GM19023 (cell line): Measurements from ENCODE around the gene PKDREJ.
"Not testable (repeated sequence)": the region's sequence is repeated elsewhere in the genome, so short reads cannot be mapped to it uniquely, and the experiment has no call there.

Experiments
- ATAC-seq: cut with Tn5 transposase; IDR thresholded peaks from one replicate; pipeline ENCODE4 v1.9.1; 2021; ENCODE audit warnings: mild to moderate bottlenecking, moderate library complexity; ENCODE audit not compliant: unreplicated experiment

Gene PKDREJ

DNA sequence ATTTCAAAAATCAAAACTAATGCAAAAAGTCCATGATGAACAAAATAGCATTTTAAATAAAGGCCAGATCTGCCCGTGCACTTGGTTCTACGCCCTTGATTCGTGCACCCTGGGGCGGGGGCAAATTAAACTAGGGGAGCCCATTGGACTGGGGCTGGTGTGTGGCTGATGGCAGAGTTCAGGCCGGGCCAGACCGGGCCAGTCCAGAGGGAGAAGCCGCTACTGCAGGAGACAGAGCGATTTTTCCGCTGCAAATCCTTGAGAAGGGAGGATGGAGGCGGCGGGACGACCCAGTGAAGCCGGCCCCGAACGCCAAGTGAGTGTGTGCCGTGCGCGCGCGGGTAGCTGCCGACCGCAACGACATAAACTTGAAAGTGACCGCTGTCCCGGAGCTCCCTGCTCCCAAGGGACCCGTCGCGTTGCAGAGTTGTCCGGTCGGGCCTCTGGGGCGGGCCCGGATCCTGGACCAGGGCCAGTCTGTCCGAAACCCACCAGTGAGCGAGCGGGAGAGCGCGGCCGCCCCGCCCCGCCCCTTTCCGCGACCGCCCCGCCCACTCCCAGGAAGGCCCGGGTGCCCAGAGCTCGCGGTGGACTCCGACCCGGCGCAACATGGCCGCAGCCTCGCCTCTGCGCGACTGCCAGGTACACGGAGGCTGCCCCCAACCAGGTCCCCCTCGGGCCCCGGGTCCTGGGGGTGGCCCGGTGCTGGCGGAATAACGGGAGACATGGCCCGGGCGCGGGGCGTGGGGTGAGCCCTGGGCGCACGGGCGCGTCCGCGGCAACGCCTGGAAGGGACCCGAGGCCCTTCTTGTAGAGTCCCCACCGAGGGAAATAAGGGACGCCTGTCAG is 4.5 kb upstream of the PKDREJ start, which contains the start of gene TTC38:
Gene TTC38, plus strand, starts transcription at position 578 of the 849 bp plus-strand sequence. Its CDS starts 32 bp downstream, at position 610.
- peak; percentile 86 for ATAC-seq

DNA sequence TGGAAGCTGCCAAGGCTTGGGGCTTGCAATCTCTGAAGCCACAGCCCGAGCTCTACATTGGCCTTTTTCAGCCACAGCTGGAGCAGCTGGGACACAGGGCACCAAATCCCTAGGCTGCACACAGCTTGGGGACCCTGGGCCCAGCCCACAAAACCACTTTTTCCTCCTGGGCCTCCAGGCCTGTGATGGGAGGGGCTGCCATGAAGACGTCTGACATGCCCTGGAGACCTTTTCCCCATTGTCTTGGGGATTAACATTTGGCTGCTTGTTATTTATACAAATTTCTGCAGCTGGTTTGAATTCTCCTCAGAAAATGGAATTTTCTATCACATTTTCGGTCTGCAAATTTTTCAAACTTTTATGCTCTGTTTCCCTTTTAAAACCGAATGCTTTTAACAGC is 2.5 kb upstream of the PKDREJ start:
- ATAC-seq, result not testable (repeated sequence)

DNA sequence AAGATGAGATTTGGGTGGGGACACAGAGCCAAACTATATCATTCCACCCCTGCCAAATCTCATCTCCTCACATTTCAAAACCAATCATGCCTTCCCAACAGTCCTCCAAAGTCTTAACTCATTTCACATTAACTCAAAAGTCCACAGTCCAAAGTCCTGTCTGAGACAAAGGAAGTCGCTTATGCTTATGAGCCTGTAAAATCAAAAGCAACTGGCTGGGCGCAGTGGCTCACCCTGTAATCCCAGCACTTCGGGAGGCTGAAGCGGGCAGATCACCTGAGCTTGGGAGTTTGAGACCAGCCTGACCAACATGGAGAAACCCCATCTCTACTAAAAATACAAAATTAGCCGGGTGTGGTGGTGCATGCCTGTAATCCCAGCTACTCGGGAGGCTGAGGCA is 1.4 kb upstream of the PKDREJ start:
- not testable (repeated sequence) for ATAC-seq

DNA sequence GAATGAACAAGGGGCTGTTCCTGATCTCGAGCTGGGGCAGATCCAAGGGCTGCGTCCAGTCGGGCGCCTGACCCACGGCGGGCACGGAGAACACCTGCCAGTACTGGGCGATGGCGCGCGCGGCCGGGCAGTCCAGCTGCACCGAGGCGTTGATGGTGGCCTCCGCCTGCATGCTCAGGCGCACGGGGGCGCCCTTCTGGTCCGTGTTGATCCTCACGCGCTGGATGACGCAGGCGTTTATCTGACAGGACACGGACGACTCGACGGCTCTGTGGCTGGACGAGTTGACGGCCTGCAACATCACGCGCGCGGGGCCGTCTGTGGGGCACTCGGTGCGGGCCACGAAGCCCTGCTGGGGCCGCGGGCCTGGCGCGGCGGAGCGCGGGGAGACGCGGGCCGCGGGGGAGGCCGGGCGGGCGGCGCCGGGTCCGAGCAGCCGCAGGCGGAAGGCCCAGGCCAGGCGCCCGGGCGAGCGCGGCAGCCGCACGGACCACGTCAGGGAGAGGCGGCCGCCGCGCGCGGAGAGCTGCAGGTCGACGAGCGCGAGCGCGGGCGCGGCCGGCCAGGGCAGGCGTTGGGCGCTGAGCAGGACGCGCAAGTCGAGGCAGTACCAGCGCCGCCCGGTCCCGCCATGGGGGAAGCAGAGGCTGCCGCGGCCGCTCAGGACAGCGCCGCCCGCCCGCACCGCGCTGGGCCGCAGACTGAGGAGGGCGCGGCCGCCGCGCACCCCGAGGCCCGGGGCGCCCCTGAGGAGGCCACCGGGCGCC is 511 bp downstream of the PKDREJ start:
- no peak for ATAC-seq

DNA sequence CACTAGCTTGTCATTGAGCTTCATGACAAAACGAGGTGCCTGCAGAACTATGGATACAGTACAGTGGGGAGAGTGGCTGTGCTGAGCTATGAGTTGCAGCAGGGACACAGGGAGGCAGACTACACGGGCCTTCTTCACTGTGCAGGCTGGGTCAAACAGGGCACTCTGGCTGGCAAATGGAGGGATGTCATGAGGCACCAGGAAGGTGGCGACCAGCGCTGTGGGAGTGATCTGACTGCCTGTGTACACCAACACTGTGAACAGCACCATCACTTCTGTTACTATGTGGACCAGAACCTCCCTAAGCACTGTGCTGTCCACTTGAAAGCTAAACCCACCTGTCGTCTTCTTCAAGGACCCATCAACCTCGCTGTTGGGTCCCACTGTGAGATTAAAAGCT is 3.1 kb downstream of the PKDREJ start:
- no peak for ATAC-seq

DNA sequence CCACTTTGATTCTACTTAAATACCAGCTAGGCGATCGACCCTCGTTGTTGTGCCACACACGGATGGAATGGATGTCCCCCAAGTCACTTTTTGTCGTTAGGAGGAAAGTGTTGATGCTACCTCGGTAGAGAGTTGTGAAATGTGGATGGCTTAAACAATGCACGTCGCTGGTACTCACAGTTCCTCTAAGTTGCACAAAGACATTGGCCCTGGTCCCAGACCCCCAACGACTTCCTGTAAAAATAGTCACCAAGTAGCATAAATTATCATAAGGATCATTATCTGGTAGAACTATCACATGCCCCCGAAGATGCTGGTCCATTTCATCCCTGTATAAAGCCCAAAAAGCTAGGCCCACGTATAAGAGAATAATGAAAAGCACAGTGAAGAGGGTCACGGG is 3.8 kb downstream of the PKDREJ start:
- no peak for ATAC-seq

DNA sequence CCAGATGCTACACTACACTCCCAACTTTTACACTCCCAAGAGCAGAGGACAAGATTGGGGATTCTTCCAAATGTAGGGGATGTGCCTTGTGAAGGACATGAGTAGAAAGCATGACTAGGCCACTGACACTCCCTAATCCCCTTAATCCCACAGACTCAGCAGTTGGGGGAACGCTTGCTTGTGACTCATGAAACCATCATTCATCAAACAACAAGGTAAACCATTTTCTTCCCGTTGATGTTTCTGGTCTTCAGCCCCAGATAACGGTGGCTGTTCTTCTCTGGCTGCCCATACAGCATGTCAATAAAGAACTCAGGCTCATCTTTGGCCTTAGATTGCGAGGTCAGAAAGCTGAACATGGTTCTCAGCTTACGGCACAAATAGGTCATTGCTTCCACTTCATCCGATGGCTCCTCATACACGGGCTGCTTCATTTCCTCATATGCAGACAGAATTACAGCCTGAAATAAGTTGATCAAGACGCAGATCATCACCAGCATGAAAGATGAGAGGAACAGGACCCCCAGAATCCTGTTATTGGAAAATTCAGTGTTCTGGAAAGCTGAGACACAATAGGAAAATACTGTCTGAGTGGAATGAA is 6.7 kb downstream of the PKDREJ start:
- no peak for ATAC-seq

DNA sequence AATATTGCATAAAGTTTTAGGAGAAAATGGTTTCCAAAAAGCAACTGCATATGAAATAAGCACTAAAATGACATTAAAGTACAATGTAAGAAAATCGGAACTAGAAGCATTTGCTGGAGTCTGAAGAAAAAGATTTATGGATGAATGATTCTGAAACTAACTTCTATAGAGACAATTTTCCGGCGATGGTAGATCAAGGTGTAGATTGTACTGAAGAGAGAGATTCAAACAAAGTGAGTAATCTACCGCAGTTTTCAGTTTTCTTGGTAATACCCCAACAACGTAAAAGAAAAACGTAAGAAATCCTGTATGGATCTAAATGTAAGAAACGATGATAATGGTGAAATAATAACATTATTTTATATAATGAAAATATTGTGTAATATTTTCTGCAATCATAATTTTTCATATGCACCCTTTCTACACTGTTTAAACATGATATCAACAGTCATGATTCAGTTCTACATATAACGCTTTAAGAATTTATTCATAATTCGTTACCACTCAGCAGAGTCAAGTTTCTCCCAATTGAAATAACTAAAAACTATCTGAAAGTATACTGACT is 11.2 kb downstream of the PKDREJ start:
- ATAC-seq, result no peak

DNA sequence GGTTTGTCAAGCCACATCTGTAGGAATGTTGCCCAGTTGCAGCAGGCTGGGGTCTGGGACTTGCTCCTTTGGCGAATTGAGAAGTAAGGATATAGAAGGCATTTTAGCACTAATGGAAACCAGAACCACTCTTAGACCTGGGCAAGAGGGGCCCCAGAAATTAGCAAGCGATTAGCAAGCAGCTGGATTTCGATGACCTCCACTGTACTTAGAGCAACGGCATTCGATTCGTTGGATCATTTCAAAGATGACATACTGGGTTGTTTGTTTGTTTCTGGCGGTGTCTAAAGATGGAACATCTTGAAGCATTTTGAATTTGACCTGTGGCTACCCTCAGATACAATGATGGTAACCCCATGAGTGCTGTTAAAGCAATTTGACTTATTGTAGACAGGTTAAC is 11.9 kb downstream of the PKDREJ start:
- ATAC-seq, result no peak

DNA sequence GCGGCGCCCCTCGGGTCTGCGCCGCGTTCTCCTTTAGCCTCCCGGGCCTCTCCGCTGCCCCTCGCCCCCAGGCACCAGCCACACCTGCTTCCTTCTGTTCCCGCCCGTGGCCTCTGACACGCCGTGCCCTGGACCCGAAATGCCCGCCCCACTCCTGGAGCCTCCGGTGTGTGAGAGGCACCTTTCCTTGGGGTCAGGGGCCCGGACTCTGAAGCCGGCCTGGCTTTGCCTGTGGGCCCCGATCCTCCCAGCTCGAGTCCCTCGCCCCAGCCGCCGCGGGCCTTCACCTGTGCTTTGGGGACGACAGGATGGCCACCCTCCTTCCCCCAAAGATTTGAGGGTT is 12.4 kb downstream of the PKDREJ start:
- peak; percentile 9 for ATAC-seq

DNA sequence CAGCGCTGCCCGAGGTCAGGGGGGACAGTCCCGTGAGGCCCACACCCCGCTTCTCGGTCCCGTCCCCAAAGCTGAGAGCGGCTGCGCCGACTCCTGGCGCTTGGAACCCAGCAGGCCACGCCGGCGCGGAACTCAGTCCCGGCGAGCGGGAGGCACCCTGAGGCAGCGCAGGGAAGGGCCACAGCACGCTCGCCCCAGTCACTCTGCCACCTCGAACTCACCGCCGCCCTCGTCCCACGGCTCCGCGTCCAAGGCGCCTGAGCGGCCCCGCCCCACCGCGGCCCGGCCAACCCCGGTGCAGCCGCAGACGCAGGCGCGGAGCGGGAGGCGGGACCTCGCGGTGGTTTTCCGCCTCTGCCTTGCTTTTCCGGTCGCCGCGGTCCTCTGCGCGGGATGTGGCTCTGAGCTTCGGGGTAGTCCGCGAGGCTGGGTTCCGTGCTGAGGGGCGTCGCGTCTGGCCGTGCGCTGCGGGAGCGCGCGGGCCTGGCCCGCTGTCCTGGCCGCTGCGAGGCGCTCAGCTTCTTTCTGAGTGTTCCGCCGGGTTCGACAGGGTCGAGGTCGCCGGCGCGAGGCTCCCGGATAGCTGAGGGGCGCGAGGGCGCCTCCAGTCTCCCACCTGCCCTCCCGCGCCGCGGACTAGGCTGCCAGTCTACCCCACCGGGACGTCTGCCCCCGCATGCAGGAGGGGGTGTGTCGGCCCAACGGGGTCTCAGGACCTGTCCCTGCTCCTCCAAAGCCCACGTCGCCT is 12.9 kb downstream of the PKDREJ start, which contains the start of gene CDPF1:
Gene CDPF1, minus strand, starts transcription at position 259 of the 748 bp plus-strand sequence. CDS start 2,009 bp downstream, outside the sequence.
- ATAC-seq, result peak; percentile 77

DNA sequence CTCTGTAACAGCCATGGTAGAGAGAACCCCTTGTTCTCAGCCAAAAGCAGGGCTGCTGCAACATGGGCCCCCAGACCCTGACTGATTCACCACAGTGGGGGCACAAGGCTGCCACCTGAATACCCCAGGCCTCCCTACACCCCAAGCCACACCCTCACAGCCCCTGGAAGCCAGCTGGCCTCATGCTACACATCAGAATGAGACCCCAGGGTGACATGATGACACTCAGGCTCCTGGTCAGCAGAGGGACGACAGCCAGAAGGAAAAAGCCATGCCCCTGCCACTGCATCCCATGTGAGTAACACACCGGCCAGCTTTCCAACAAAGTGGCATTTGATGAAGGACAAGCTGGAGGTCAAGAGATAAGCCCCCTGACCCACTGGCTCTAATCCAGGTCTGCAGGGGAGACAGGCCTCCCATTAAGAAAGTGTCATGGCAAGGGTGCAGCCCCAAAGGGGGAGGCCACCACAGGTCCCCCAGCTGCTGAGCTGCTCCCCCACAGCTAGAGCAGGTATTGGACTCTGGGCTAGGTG is 15.6 kb downstream of the PKDREJ start:
- ATAC-seq, result no peak

DNA sequence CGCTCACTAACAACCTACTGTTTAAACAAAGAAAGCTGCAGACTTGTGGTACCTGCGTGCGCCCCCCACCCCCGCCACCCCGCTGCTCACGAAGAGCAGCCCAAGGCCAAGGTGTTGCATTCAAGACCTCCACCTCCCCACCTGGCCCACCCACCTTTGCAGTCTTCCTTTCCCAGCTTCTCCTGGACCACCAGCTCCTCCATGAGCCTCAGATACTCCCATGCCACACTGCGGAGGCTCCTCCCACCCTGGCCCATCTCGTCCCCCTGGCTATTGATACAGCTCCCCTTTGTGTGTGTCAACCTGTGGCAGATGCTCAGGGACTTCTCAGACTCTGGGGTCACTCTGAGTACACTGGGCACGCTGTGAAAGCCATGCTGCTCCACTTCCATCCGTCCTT is 17.0 kb downstream of the PKDREJ start:
- ATAC-seq, result no peak

DNA sequence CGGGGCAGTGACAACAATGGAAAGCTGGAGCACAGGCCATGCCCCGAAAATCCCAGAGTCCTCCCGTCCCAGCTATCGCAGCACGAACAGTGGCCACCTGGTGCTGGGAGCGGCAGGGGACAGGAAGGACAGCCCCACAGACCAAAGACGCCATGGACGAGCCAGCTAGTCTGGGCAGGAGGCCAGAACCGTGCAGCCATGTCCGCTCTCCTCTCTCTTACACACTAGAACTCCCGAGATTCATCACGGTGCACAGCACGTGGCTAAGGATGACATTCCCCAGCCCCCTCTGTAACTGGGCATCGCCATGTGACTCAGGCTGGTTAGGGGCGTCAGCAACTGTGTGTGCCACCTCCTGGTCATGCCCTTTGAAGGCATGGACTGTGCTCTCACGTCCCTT is 17.6 kb downstream of the PKDREJ start:
- ATAC-seq, result no peak

DNA sequence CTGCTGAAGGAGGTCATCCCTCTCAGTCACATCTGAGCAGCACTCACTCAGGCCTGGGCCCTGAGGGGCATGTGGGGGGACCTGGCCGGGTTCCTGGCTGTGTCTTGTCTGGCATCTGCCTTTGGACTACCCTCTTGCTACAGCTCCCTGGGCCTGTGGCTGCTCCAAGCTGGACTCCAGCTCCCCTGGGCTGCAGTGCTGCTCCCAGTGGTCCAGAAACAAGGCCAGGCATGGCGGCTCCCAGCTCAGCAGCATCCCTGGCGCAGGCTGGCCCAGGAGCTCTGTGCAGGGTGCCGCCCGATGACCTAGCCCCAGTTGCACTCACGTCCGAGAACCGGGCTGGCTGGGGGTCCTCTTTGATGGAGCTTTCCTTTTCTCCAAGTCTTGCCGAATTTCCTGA is 18.4 kb downstream of the PKDREJ start:
- ATAC-seq, result no peak

DNA sequence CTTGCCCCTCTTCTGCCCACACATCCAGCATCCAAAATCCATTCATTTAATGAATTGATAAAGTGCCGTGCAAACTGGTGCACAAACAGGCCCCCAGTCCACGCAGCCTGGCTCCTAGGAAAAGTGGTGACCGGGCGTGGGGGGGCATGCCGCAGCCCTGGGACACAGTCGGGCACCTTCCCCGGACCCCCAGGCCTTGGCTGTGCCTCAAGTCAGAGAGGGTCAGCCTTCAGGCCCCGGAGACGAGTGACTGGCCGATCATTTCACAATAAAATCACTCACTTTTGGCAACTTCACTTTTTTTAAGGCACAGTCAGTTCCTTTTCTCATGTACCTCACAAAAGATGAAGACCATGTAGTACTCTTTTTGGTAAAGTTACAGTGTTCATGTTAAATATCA is 21.1 kb downstream of the PKDREJ start:
- no peak for ATAC-seq

DNA sequence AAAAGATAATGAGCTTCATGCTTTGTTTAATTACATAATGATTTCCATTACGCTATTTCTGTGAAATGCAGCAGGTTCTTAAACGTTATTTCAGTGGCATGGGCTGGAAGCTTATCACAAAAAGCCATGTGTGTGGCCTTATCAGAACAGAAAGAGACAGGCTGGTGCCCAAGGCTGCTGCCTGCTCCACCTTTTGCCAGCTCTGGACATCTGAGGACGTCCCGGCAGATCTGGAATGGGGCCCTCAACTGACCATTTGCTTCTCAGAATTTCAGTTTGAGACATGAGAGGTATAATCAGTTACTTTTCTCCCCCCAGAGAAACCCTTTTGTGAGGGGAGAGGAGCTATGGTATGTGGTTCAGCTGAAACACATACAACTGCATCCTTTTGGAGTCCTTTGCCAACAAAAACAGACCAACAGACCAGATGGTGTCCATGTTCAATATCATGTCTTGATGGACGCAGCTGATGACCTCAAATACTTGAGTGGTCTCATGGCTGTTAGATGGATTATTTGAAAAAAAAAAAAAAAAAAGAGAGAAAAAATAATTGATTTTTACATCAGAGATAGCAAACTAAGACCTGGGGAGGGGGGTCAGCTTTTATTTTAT is 21.6 kb downstream of the PKDREJ start:
- no peak for ATAC-seq

DNA sequence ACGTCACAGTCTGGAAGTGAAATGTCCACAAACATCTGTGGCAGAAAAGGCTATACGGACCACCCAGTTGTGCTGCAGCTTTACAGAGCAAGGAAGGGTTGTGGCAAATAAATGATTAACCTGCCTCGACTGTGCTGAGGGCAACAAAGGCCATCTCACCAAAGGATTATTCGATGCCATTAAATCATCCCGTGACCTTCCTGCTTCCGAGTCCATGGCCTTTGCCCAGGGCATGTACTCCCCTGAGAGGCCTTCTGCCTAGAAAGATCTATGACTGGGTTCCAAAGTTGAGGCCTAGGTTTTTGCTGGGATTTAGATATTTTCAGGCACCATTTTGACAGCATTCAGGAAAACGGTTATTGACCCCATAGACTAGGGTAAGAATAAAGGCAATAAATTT is 22.2 kb downstream of the PKDREJ start:
- ATAC-seq, result no peak

DNA sequence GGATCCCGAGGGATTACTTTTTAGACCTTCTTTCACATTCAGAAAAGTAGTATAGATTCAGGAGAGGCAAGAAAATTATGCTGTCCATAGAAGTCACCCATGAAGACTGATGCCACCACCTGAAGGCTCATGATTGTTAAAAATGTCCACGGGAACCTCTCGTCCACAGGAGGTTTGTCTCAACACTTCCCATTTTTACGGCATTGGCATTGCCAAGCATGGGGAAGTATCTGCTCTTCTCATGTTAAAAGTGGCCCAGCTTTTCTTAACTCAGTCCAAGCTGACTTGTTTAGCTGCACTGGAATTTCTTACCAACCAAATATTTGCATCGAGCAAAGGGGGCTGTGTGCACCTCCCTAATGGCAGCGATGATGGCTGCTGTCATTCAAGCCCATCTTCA is 22.6 kb downstream of the PKDREJ start:
- ATAC-seq, result no peak

DNA sequence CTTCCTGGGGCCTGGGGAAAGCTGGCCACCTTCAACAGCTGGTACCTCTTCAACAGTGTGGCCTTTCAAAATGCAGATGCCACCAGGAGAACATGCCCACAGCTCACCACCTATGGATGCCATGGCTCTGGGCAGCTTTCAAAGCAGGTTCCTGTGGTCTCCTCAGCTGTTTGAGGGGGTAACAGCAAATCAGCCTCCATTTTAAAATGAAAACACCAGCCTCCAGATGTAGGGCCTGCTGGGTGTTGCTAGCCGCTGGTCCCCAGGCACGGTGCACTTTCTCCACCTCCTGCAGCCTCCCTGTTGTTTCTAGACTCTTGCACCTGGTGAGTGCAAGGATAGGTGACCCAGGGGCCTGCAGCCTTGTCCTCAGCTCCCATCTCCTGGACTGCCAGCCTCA is 23.1 kb downstream of the PKDREJ start:
- ATAC-seq, result no peak
